Fibroblast of villous mesenchyme (primary cell): ENCODE results near the gene PARP3. TPM values are rescaled to one million over a fixed set of nuclear protein-coding genes. Genes with fewer than 3 reads are reported as not detected.

Experiments used
- DNase-seq: peaks from one replicate; pipeline ENCODE4 v3.0.0-alpha.2; 2010; ENCODE audit warnings: low read depth
- H3K4me3 ChIP-seq: 2 replicates; pipeline ENCODE4 v1.5.1; 2011; ENCODE audit warnings: low read depth, mild to moderate bottlenecking, low read length
- small RNA-seq: library from RNA; depleted of rRNA; stranded (forward); fragments of <200 nt; gene quantifications from one replicate; pipeline ENCODE3, GENCODE V24; 2012
- total RNA-seq: library from RNA; depleted of rRNA; stranded (reverse); fragments of >200 nt; gene quantifications from 2 replicates; pipeline ENCODE4 v1.2.3, GENCODE V29; 2012
- TF ChIP-seq, protein P1 (sequence below): IDR thresholded peaks from 2 replicates; pipeline ENCODE4 v1.5.1; 2012; ENCODE audit warnings: low read depth, mild to moderate bottlenecking, low read length; ENCODE audit not compliant: insufficient read depth

The PARP3 gene
- total RNA-seq, 1 donor, result 24.6 TPM

DNA sequence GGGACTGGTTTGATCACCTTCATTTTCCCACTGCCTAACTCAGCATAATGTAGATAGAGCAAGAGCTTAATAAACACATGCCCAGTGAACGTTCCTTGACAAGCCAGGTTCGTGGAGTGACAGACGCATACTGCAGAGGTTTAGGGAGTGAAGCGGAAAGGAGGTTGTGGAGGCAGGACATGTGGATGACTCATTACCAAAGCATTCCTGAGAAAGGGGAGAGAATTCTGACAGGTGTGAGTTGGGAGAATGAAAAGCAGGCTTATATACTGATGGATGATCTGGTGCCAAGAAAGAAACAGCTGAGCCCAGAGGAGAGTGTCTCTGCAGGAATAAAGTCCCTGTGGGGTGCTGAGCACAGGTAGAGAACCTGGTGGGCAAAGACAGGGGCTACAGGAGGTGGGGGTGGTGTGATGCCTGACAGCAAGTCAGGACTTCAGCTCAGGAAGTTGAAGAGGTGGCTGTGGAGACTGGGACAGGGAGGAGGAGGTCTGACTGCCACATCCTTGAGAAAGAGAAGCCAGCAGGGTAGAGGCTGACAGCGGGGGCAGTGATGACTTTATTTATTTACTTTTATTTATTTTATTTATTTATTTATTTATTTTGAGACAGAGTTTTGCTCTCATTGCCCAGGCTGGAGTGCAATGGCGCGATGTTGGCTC, 55.9 kb downstream of the PARP3 start:
- H3K4me3 ChIP-seq, result no peak overlapping the region
- DNase-seq, result no peak
- TF ChIP-seq, protein P1, sequence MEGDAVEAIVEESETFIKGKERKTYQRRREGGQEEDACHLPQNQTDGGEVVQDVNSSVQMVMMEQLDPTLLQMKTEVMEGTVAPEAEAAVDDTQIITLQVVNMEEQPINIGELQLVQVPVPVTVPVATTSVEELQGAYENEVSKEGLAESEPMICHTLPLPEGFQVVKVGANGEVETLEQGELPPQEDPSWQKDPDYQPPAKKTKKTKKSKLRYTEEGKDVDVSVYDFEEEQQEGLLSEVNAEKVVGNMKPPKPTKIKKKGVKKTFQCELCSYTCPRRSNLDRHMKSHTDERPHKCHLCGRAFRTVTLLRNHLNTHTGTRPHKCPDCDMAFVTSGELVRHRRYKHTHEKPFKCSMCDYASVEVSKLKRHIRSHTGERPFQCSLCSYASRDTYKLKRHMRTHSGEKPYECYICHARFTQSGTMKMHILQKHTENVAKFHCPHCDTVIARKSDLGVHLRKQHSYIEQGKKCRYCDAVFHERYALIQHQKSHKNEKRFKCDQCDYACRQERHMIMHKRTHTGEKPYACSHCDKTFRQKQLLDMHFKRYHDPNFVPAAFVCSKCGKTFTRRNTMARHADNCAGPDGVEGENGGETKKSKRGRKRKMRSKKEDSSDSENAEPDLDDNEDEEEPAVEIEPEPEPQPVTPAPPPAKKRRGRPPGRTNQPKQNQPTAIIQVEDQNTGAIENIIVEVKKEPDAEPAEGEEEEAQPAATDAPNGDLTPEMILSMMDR, result no peak

Small RNA genes within 50 kb of the gene (small RNA-seq; reads per million reads assigned to genes)
- gene AC115284.1, result not detected

Other genes starting within 250 kb of the PARP3 start
- under 0.01 TPM in 1 of 2 replicates, not detected in the other for gene GRM2, start 235.3 kb upstream of the PARP3 start, total RNA-seq
- gene IQCF6, start 163.1 kb upstream of the PARP3 start, total RNA-seq, result not detected in 2 replicates
- gene IQCF2, start 80.7 kb upstream of the PARP3 start, total RNA-seq, result not detected in 2 replicates
- not detected in 2 replicates for gene IQCF5, start 66.8 kb upstream of the PARP3 start, total RNA-seq
- not detected in 2 replicates for gene IQCF1, start 39.0 kb upstream of the PARP3 start, total RNA-seq
- 22.5 and 24.8 TPM in 2 replicates for gene RRP9, start 459 bp upstream of the PARP3 start, total RNA-seq
- under 0.01 TPM in 1 of 2 replicates, not detected in the other for gene GPR62, start 13.0 kb downstream of the PARP3 start, total RNA-seq
- 29.4 and 42.2 TPM in 2 replicates for gene PCBP4, start 25.1 kb downstream of the PARP3 start, total RNA-seq
- 18.0 and 19.9 TPM in 2 replicates for gene ABHD14B, start 31.7 kb downstream of the PARP3 start, total RNA-seq
- gene ABHD14A, start 32.7 kb downstream of the PARP3 start, total RNA-seq, result 5.2 and 7.1 TPM in 2 replicates
- gene ACY1, start 41.2 kb downstream of the PARP3 start, total RNA-seq, result 23.3 and 37.7 TPM in 2 replicates
- 617 and 759 TPM in 2 replicates for gene RPL29, start 53.5 kb downstream of the PARP3 start, total RNA-seq
- 20.9 and 21.2 TPM in 2 replicates for gene DUSP7, start 114.2 kb downstream of the PARP3 start, total RNA-seq
- gene POC1A, start 212.1 kb downstream of the PARP3 start, total RNA-seq, result 5.6 and 6.1 TPM in 2 replicates